HG02885 (cell line): ENCODE results near the gene CELF5.
"Not testable (repeated sequence)": the region's sequence is repeated elsewhere in the genome, so short reads cannot be mapped to it uniquely, and the experiment has no call there.

ENCODE experiments used
- ATAC-seq: cut with Tn5 transposase; IDR thresholded peaks from one replicate; pipeline ENCODE4 v1.9.1; 2021; ENCODE audit warnings: mild to moderate bottlenecking; ENCODE audit not compliant: unreplicated experiment, poor library complexity

CELF5 gene

DNA sequence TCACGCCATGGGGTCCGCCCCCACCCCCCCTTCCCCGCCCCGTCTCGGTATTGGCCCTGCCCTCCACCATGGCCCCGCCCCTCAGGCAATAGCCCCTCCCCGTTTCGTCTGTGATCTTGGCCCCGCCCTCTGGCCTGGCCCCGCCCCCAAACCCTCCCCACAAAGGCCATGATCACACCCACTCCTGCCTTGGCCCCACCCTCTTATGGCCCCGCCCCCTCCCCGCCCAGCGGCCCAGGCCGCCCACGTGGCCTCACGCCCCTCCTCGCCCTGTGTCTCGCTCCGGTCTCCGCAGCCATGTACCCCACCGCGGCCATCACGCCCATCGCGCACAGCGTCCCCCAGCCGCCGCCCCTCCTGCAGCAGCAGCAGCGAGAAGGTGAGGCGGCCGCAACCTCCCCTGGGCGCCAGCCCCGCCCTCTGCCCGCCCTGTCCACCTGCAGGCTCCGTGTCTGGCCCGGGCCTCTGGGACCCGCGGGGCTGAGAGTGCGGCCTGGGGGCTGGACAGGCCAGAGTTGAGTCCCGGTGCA is 61.3 kb downstream of the CELF5 start:
- no peak for ATAC-seq

DNA sequence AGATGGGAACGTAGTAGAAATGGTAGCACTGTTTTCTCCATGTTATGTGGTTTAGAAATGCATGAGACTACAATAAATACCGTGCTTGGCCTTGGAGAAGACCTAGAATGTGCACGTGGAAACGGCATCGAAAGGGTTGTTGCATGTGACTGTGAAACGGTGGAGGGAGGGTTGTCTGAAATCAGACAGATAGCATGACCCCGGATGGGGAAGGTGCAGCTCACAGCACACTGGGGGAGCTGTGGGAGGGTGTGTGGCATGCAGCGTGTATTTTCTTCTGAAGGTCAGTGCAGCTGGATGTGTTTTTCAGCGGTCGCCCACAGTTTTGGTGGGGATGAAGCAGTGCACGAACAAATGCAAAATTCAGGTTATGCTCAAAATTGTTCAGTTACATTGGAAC is 63.4 kb downstream of the CELF5 start:
- no peak for ATAC-seq

DNA sequence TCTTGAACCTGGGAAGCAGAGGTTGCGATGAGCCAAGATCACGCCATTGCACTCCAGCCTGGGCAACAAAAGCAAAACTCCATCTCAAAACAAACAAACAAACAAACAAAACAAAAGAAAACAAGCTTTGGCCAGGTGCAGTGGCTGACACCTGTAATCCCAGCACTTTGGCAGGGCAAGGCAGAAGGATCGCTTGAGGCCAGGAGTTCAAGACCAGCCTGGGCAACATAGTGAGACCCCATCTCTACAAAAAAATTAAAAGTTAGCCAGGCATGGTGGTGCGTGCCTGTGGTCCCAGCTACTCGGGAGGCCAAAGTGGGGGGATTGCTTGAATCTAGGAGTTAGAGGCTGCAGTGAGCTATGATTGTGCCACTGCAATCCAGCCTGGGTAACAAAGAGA is 64.0 kb downstream of the CELF5 start:
- not testable (repeated sequence) for ATAC-seq

DNA sequence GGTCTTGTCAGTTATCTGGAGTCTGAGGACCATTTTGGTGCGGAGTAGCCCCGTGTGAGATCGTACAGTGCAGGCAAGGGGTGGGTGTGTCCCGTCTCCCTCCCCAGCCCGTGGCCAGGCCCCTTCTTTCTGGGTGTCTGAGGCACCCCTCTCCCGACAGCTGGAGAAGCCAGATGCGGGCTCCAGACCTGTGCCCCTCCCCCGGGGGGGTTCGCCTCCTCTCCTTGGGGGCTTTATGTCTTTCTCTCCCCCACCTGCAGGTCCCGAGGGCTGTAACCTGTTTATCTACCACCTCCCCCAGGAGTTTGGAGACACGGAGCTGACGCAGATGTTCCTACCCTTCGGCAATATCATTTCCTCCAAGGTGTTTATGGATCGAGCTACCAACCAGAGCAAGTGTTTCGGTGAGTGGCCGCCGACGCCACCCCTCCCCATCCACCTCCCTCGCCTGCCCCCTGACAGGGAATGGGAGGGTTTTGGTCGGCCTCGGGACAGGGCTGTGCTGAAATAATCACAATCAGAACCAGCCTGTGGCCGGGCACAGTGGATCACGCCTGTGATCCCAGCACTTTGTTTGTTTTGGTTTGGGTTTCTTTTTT is 65.6 kb downstream of the CELF5 start:
- no peak for ATAC-seq

DNA sequence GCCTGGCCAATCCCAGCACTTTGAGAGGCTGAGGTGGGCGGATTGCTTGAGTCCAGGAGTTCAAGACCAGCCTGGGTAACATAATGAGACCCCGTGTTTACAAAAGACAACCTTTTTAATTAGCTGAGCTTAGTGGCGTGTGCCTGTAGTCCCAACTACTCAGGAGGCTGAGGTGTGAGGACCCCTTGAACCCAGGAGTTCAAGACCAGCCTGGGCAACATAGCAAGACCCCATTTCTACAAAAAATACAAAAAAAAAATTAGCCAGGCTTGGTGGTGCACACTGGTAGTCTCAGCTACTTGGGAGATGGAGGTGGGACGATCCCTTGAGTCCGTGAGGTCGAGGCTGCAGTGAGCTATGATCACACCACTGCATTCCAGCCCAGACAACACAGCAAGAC is 66.4 kb downstream of the CELF5 start:
- ATAC-seq = not testable (repeated sequence)

DNA sequence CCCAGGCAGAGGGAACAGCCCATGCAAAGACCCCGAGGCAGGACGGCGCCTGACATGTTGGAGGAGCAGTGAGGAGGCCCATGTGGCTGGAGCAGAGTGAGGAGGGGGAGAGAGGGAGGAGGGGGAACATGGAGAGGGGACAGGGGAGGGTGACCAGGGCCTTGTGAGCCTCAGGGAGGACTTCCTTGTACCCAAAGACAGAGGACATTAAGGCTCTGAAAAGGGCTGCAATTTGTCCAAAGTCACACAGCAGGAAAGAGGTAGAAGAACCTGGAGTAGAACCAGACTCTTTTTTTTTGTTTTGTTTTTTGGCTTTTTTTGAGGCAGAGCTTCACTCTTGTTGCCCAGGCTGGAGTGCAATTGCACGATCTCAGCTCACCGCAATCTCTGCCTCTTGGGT is 67.2 kb downstream of the CELF5 start:
- no peak for ATAC-seq

DNA sequence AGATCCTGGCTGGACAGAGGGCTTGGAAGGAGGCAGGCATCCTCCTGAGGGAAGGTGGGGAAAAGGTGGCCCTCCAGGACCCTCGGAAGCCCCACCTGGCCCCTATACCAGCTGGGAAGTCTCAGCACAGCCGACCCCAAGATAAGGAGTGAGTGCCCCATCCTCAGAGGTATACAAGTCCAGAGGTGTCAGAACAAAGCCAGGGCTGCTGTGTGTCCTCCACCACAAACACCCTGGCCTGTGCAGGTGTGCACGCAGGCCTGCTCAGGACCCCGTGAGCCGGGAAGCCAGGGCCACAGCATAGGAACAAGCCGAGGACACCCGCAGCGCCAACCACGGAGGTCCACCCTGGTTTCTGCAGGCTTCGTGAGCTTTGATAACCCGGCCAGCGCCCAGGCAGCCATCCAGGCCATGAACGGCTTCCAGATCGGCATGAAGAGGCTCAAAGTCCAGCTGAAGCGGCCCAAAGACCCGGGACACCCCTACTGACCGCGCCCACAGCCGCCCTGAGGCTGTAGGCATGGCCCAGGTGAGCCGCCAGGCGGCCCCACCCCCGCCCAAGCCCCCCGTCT is 68.6 kb downstream of the CELF5 start:
- ATAC-seq = no peak

DNA sequence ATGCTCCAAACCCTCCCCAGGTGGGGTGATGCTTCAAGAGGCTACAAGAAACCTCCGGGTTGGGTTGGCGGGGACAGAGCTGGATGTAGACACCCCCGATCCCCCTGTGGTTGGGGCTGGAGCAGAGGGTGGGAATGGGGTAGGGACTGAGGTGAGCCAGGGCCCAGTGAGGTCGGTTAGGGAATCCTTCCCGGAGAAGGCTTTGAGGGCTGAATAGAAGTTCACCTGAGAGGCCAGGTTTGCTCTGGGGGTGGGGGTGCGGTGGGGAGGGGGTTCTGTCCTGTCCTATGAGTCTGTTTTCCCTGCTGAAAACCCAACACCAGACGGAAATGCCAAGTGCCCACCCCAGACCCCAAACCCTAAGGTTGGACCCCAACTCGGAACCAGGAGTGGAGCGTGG is 69.1 kb downstream of the CELF5 start:
- no peak for ATAC-seq

DNA sequence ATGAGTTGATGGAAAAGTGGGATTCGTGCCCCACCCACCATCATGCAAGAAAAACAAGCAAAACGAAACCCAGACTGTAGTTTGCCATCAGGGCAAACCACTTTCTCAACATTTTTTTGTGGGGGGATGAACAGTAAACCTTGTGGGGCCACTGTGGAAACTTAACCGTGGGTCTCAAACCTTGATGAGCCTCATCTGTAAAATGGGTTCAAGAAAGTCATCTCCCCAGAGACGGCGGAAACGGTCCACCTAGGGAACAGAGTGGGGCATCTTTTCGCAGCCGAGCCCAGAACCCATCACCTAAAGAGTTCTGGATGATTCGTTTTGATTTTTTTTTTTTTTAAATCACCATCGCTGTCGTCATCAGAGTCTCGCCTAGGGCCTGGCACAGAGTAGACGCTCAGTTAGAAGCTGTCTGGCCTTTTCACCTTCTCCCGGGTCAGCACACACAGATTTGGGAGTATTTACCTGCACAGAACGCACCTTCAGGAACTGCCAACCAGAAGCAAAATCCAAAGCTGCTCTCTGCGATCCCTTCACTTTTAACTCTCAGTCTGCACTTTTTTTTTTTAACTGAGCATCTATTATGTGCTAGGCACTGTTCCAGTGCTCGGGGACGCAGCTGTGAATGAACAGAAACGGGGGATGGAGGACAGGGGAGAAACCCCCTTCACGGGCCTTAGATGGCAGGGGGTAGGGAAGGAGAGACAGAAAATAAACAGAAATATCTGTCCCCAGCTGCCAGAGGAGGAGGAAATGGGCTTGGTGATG is 69.8 kb downstream of the CELF5 start:
- no peak for ATAC-seq

DNA sequence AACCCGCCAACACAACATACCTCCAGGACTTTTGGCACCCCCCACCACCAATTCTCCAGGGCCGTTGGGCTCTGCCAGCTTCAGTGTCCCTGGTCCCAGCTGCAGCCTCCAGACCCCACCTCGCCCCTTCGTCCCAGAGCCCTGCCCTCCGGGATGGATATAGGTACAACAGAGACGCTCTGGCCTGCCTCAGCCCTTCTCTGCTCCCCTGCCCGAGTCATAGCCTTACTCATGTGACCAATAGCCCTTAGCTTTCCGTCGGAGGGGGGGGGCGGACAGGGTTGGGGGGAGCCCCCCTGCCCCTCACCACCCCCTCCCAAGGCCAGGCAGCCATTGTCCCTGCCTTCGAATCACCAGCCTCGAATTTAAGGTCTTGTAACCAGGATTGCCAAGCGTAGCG is 71.1 kb downstream of the CELF5 start:
- ATAC-seq = no peak

DNA sequence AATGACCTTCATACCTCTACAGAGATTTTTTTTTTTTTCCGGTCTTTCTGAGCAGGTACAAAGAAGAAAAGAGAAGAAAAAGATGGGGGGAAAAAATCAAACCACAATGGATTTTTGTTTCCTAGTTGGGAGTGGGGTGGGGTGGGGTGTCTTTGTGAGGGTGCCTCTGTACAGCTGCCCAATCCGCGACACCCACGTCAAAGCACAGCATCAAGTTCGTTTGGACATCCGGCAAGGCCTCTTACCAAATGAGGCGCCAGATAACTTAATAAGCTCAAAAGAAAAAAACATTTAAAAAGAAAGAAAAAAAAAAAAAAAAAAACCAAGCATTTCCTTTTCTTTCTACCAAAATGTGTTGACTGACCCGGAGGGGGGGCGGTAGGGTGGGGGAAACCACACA is 71.6 kb downstream of the CELF5 start:
- ATAC-seq = no peak

DNA sequence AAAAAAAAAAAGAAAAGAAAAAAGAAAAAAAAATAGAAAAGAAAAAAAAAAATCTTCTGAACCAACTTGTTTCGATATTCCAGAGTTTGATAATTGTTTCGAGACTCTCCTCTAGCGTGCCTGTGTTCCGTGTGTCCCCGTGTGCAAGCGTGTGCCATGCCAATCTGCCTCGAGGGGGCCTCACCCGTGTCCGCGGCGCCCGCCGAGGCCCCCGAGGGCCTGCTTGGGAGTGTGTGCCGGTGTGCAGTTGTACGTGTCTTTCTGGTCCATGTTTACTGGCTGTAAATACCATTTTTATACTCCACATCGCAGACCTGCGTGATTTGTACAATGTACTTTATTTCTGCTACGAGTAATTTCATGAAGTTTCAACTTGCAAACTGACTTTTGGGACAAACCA is 72.0 kb downstream of the CELF5 start:
- no peak for ATAC-seq

DNA sequence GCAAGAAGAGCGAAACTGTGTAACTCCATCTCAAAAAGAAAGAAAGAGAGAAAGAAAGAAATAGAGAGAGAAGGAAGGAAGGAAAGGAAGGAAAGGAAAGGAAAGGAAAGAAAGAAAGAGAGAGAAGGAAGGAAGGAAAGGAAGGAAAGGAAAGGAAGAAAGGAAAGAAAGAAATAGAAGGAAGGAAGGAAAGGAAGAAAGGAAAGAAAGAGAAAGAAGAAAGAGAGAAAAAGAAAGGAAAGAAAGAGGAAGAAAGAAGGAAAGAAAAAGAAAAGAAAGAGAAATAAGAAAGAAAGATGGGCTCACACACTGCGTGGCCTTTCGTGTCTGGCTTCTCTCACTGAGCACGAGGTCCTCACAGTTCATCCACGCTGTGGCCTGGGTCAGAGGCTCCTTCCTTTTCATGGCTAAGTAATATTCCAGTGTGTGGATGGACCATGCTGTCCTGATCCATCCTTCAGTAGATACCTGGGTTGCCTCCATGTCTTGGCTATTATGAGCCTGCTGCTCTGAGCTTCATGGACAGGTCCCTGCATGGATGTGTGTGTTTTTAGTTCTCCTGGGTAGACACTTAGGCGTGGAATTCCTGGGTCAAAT is 74.5 kb downstream of the CELF5 start:
- no peak for ATAC-seq

DNA sequence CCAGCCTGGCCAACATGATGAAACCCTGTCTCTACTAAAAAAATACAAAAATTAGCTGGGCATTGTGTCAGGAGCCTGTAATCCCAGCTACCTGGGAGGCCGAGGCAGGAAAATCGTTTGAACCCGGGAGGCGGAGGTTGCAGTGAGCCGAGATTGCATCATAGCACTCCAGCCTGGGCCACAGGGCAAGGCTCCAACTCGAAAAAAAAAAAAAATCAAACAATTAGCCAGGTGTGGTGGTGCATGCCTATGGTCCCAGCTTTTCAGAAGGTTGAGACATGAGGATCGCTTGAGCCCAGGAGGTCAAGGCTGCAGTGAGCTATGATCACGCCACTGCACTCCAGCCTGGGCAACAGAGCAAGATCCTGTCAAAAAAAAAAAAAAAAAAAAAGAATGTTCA is 76.1 kb downstream of the CELF5 start:
- not testable (repeated sequence) for ATAC-seq

DNA sequence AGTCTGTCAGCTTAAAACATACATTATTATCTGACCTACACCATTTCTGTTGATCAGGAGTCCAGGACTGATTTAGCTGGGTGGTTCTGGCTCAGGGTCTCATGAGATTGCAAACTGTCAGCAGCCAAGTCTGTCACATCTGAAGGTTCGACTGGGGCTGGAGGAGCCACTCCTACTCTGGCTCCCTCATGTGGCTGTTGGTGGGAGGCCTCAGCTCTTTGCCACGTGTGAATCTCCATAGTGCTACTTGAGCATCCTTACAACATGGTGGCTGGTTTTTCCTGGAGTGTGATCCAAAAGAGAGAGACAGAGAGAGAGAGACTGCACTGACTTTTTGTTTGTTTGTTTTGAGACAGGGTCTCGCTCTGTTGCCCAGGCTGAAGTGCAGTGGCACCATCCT is 78.3 kb downstream of the CELF5 start:
- no peak for ATAC-seq

DNA sequence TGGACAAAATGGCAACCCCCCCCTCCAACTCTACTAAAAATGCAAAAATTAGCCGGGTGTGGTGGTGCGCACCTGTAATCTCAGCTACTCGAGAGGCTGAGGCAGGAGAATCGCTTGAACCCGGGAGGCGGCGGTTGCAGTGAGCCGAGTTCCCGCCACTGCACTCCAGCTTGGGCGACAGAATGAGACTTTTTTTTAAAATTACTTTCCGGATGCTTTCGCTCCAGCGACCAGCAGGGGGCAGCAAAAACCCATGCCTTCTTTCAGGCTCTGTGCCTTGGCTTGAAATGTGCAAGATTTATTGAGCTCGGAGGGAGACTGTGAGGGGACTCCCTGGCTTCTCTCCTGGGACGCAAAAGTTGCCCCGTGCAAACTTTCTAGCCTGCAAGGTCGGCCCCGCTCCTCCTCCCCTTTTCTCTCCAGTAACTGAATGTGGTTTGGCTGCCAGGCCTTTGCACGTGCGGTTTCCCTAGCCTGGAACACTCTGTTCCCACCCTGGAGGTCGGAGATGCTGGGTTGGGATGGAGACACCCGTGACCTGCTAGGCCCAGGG is 80.5 kb downstream of the CELF5 start:
- ATAC-seq = no peak

DNA sequence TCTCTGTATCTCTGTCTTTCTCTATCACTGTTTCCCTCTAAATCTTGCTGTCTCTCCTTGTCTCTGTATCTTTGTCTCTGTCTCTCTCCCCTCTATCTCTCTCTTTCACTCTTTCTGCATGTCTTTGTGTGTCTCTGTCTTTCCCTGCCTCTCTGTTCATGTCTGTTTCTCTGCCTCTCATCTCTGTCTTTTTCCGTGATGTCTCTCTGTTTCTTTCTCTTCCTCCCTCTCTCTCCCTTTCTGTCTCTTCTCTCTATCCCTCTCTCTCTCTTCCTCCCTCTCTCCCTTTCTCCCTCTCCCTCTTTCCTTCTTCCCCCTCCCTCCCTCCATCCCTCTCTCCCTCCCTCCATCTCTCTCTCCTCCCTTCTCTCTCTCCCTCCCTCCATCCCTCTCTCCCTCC is 85.3 kb downstream of the CELF5 start:
- ATAC-seq = no peak

DNA sequence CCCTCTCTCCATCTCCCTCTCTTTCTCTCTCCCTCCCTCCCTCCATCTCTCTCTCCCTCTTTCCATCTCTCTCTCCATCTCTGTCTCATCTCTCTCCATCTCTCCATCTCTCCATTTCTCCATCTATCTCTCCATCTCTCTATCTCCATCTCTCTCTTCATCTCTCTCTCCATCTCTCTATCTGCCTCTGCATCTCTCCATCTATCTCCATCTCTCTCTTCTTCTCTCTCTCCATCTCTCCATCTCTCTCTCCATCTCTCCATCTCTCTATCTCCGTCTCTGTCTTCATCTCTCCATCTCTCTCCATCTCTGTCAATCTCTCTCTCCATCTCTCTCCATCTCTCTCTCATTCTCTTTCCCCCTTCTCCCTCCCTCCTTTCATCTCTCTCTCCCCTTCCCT is 85.8 kb downstream of the CELF5 start:
- ATAC-seq = no peak

DNA sequence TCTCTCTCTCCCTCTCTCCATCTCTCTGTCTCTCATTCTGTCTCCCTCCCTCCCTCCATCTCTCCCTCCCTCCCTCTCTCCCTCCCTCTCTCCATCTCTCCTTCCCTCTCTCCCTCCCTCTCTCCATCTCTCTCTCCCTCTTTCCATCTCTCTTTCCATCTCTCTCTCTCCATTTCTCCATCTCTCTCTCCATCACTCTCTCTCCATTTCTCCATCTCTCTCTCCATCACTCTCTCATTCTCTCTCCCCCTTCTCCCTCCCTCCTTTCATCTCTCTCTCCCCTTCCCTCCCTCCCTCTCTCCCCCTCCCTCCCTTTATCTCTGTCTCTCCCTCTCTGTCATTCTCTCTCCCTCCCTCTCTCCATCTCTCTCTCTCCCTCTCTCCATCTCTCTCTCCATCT is 86.2 kb downstream of the CELF5 start:
- ATAC-seq = no peak

DNA sequence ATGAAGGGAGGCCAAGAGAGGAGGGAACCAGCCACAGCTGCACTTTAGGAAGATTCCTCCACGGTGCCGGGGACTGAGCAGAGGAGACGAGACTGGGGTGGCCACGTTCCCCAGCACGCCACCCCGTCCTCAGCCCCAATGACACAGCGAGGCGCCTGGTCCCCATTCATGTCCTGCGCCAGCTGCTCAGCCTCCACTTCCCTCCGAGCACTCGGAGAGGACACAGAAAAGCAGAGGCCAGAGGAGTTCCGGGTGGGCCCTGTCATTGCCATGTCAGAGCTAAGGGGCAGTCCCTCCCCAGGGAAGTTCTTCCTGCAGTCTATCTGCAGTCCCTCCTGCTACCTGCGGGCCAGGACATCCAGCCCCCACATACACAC is 88.7 kb downstream of the CELF5 start:
- no peak for ATAC-seq
